Activated naive CD4-positive, alpha-beta T cell treated with anti-CD3 and anti-CD28 coated beads, Interleukin-2, amount 50 U/mL, for 16 hours (primary cell): ENCODE results near the gene TRIM56.
"Not testable (repeated sequence)": the region's sequence is repeated elsewhere in the genome, so short reads cannot be mapped to it uniquely, and the experiment has no call there.

Experiments used
- DNase-seq: peaks from one replicate; pipeline ENCODE4 v3.0.0-alpha.2; 2020

TRIM56 gene, protein sequence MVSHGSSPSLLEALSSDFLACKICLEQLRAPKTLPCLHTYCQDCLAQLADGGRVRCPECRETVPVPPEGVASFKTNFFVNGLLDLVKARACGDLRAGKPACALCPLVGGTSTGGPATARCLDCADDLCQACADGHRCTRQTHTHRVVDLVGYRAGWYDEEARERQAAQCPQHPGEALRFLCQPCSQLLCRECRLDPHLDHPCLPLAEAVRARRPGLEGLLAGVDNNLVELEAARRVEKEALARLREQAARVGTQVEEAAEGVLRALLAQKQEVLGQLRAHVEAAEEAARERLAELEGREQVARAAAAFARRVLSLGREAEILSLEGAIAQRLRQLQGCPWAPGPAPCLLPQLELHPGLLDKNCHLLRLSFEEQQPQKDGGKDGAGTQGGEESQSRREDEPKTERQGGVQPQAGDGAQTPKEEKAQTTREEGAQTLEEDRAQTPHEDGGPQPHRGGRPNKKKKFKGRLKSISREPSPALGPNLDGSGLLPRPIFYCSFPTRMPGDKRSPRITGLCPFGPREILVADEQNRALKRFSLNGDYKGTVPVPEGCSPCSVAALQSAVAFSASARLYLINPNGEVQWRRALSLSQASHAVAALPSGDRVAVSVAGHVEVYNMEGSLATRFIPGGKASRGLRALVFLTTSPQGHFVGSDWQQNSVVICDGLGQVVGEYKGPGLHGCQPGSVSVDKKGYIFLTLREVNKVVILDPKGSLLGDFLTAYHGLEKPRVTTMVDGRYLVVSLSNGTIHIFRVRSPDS

GRCh38 chr7:101085162-101085964 is at the start of gene TRIM56:
TRIM56 (plus strand) TSS chr7:101085481; CDS start chr7:101087313, 1,832 bp downstream.
- DNase-seq: peak; percentile 75

- DNase-seq: no peak
These were observed 49.3 kb upstream of the TRIM56 start for GRCh38 chr7:101035941-101036340.

DNA sequence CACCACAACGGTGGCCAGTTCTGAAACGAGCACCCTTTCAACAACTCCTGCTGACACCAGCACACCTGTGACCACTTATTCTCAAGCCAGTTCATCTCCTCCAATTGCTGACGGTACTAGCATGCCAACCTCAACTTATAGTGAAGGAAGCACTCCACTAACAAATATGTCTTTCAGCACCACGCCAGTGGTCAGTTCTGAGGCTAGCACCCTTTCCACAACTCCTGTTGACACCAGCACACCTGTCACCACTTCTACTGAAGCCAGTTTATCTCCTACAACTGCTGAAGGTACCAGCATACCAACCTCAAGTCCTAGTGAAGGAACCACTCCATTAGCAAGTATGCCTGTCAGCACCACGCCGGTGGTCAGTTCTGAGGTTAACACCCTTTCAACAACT is 44.0 kb upstream of the TRIM56 start:
- DNase-seq: not testable (repeated sequence)

DNA sequence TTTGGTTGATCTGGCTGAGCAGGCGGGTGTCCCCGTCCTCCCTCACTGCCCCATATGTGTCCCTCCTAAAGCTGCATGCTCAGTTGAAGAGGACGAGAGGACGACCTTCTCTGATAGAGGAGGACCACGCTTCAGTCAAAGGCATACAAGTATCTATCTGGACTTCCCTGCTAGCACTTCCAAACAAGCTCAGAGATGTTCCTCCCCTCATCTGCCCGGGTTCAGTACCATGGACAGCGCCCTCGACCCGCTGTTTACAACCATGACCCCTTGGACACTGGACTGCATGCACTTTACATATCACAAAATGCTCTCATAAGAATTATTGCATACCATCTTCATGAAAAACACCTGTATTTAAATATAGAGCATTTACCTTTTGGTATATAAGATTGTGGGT is 26.9 kb upstream of the TRIM56 start:
- DNase-seq: peak; percentile 38

DNA sequence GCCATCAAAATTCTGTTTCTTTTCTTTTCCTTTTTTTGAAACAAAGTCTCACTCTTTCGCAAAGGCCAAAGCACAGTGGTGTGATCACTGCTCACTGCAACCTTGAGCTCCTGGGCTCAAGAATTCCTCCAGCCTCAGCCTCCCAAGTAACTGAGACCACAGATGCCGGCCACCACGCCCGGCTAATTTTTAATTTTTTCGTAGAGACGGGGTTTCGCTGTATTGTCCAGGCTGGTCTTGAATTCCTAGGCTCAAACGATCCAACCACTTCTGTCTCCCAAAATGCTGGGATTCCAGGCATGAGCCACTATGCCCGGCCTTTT is 25.7 kb upstream of the TRIM56 start:
- no peak for DNase-seq

DNA sequence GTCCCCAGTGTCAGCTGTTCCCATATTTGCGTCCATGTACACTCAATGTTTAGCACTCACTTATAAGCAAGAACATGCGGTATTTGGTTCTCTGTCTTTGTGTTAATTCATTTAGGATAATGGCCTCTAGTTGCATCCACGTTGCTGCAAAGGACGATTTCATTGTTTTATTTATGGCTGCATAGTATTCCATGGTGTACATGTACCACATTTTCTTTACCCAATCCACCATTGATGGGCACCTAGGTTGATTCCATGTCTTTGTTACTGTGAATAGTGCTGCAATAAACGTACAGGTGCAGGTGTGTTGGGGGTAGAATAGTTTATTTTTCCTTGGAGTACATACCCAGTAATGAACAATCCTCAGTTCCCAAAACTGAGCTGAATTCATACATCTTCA is 24.3 kb upstream of the TRIM56 start:
- DNase-seq: no peak

- not testable (repeated sequence) for DNase-seq
These were observed 21.1 kb upstream of the TRIM56 start for GRCh38 chr7:101064176-101064550.

GRCh38 chr7:101065162-101065561 is 20.1 kb upstream of the TRIM56 start:
- not testable (repeated sequence) for DNase-seq

DNA sequence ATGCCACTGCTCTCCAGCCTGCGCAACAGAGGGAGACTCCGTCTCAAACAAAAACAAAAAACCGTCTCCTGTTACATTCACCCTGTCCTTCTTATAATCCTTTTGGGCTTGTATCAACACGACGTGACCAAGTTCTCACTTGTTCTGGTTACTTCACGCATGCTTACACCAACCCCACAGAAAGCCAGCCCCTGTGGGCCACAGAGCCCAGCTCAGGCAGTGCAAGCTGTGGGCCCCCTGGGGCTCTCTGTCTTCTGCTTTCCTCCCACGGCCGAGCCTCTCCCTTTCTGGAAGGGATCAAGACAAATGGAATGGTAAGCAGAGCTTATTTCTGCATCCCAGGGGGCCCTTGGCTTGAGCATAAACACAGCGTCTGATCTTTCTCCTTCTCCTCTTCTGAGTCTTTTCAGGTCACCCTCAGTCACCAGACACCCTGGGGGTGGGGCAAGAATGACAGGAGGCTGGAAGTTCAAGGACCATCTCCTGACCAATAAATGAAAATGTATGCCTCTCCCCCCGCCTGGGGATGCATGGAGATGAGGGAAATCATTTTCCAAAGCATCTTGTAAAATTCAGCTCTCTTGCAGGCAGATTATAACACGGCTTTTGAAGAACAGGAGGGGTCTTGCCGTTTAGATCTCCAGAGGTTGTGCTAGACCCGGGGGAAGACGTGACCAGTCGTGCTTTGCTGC is 19.0 kb upstream of the TRIM56 start:
- DNase-seq: no peak

- no peak for DNase-seq
These were observed 18.5 kb upstream of the TRIM56 start for GRCh38 chr7:101066833-101067177.

DNA sequence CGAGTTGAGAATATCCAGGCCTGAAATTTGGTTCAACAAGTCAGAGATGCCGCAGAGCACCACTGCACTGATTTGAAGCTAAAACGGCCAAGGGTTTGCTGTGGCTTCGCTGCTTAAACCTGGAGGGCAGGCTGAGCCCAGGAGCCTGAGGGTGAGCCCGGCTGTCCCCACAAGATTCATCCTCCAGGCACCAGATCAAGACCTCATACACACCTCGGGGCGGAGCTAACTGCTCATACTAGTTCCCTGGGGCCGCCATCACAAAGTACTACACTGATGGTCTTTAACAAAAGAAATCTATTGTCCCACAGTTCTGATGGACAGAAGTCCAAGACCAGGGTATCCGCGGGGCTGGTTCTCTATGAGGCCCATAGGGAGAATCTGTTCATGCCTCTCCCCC is 16.9 kb upstream of the TRIM56 start:
- DNase-seq: no peak

DNA sequence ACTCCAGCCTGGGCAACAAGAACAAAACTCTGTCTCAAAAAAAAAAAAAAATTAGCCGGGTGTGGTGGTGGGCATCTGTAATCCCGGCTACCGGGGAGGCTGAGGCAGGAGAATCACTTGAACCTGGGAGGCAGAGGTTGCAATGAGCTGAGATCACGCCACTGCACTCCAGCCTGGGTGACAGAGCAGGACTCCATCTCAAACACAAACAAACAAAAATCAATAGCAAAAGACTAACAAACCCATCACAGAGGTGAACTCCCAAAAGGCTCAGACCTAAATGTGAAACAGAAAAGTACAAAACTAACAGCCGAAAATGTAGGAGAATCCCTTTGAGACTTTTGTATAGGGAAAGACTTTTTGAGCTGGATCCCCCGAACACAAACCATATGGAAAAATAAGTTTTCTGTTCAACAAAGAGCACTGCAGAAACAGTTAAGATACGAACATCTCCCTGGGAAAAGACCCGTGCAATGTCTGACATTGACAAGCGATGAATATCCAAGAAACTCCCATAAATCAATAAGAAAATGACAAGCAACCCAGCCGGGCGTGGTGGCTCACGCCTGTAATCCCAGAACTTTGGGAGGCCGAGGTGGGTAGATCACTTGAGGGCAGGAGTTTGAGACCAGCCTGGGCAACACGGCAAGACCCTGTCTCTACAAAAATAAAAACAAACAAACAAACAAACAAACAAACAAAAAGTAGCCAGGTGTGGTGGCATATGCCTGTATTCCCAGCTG is 13.7 kb upstream of the TRIM56 start:
- not testable (repeated sequence) for DNase-seq

GRCh38 chr7:101075646-101076045 is 9.6 kb upstream of the TRIM56 start:
- DNase-seq: no peak

DNA sequence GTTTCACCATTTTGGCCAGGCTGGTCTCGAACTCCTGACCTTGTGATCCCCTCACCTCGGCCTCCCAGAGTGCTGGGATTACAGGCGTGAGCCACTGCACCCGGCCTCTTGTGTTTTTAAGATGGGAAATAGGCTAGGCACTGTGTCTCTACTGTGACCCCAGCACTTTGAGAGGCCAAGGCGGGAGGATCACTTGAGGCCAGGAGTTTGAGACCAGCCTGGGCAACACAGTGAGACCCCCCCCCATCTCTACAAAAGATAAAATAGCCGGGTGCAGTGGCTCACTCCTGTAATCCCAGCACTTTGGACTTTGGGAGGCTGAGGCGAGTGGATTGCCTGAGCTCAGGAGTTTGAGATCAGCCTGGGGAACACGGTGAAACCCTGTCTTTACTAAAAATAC is 9.1 kb upstream of the TRIM56 start:
- DNase-seq: not testable (repeated sequence)

DNA sequence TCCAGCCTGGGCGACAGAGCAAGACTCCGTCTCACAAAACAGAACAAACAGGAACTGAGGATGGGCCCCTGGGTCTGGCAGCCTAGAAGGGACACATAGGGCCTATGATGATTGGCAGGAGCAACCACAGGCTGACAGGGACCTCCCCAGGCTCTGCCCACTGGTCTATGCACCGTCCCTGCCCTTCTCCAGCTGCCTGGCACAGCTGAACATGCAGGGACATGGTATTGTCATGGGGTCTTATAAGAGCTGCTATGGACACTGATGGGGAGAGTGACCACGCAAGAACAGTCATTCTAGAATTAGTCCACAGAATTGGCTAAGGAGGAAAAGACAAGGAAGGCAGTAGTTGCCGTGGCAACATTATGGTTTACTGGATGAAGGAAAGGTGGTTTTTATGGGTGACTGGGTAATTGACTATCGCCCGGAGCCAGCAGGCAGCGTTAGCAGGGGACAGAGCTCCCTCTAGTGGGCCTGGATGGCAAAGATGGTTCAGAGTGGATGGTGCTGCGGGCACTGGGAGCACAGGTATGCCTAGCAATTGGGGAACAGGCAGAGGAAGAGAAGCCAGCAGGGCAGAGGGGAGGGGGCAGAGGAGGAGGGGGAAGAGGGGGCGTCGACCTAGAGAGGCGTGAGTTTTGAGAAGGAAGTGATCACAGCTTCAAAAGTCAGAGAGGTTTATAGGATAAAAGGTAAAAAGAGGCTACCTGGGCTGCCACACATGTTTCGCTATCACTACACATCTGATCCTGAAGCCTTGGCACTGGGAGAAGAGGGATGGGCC is 7.8 kb upstream of the TRIM56 start:
- DNase-seq: peak; percentile 85

GRCh38 chr7:101081432-101081831 is 3.8 kb upstream of the TRIM56 start:
- DNase-seq: no peak

DNA sequence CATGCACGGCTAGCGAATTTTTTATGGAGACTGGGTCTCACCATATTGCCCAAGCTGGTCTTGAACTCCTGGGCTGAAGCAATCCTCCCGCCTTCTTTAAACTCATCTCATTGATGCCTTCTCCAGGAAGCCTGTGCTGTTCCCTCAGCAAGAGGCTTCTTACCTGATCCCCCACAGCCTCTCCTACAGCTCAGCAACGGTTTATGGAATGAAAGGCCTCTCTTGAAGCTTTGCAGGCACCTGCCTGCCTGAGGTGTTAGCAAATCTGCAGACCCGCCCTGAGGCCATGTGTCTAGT is 468 bp upstream of the TRIM56 start:
- DNase-seq: no peak

DNA sequence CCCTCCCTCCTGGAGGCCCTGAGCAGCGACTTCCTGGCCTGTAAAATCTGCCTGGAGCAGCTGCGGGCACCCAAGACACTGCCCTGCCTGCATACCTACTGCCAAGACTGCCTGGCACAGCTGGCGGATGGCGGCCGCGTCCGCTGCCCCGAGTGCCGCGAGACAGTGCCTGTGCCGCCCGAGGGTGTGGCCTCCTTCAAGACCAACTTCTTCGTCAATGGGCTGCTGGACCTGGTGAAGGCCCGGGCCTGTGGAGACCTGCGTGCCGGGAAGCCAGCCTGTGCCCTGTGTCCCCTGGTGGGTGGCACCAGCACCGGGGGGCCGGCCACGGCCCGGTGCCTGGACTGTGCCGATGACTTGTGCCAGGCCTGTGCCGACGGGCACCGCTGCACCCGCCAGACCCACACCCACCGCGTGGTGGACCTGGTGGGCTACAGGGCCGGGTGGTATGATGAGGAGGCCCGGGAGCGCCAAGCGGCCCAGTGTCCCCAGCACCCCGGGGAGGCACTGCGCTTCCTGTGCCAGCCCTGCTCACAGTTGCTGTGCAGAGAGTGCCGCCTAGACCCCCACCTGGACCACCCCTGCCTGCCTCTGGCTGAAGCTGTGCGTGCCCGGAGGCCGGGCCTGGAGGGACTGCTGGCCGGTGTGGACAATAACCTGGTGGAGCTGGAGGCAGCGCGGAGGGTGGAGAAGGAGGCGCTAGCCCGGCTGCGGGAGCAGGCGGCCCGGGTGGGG is 2.2 kb downstream of the TRIM56 start:
- DNase-seq: no peak

GRCh38 chr7:101088069-101088425 is 2.8 kb downstream of the TRIM56 start:
- no peak for DNase-seq

- DNase-seq: no peak
These were observed 3.7 kb downstream of the TRIM56 start for GRCh38 chr7:101088858-101089529.

GRCh38 chr7:101089876-101090275 is 4.6 kb downstream of the TRIM56 start:
- no peak for DNase-seq
